ENCODE measurements around the gene ZFAND3.

Gene ZFAND3

GRCh38 chr6:37894585-37894984 lies 75.1 kb downstream of the ZFAND3 start:
- no peak for DNase-seq (ENCODE audit: low read depth)

- DNase-seq (ENCODE audit: low read depth): no peak
Measured at GRCh38 chr6:37897321-37897720, 77.8 kb downstream of the ZFAND3 start.

GRCh38 chr6:37897818-37898515 lies 78.4 kb downstream of the ZFAND3 start:
- DNase-seq (ENCODE audit: low read depth): no peak

- no peak for DNase-seq (ENCODE audit: low read depth)
Measured at GRCh38 chr6:37903351-37904340, 84.1 kb downstream of the ZFAND3 start.

DNA sequence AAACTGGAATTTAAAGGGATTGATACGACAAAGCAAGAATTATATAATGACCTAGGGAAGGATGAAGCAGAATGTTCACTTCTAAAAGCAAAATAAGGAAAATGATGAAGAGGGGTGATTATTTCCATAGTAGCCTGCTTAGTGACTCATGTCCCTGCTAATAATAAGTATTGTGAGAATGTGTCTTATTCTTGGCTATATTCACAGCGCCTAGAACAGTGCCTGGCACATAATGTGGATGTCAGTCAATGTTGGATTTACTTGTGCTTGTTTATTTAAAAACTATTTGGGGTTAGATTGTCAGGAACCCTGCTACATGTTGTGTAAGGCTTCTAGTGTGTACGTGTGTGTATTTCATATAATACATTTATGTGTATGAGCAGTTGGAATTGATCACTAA lies 85.1 kb downstream of the ZFAND3 start:
- no peak for DNase-seq (ENCODE audit: low read depth)

- no peak for DNase-seq (ENCODE audit: low read depth)
Measured at GRCh38 chr6:37906121-37906520, 86.6 kb downstream of the ZFAND3 start.

DNA sequence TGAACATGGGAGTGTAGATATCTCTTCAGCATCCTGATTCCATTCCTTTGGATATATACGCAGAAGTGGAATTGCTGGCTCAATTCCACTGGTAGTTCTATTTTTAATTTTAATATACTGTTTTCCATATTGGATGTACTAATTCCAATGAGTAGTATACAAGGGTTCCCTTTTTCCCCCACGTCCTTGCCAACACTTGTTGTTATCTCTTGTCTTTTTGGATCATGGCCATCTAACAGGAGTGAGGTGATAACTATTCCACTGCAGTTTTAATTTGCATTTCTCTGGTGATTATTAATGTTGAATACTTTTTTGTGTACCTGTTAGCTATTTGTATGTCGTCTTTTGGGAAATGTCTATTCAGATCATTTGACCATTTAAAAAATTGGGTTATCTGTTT lies 91.5 kb downstream of the ZFAND3 start:
- no peak for DNase-seq (ENCODE audit: low read depth)

DNA sequence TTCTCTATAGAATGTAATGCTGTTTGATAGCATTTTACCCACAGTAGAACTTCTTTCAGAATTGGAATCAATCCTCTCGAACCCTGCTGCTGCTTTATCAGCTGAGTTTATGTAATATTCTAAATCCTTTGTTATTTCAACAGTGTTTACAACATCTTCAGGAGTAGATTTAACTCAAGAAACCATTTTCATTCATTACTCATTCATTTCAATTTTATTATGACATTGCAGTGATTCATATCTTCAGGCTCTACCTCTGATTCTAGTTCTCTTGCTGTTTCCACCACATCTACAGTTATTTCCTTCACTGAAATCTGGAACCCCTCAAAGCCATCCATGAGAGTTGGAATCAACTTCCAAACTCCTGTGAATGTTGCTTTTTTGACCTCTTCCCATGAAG lies 93.7 kb downstream of the ZFAND3 start:
- no peak for DNase-seq (ENCODE audit: low read depth)

DNA sequence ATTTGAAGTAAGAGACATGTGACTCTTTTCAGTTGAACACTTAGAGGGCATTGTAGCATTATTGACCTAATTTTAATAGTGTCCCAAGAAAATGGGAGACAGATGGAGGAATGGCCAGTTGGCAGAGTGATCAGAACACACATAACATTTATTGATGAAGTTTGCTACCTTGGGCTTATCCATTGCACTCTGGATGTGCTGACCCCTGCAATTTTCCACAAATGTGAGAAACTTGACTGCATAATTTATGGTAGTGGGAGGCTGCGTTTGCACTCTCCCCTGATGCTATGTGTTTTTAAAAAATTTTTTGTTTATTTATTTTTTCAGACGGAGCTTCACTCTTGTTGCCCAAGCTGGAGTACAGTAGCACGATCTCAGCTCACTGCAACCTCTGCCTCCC lies 95.9 kb downstream of the ZFAND3 start:
- DNase-seq (ENCODE audit: low read depth): no peak

DNA sequence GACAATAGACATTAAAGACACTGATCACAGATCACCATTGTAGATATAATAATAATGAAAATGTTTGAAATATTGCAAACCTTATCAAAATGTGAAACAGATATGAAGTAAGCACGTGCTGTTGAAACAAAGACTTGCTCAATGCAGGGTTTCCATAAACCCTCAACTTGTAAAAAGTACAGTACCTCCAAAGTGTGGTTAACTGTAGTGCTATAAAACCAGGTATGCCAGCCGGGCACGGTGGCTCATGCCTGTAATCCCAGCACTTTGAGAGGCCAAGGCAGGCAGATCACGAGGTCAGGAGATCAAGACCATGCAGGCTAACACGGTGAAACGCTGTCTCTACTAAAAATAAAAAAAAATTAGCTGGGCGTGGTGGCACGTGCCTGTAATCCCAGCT lies 96.6 kb downstream of the ZFAND3 start:
- no peak for DNase-seq (ENCODE audit: low read depth)

GRCh38 chr6:37916675-37917074 lies 97.1 kb downstream of the ZFAND3 start:
- no peak for DNase-seq (ENCODE audit: low read depth)

- no peak for DNase-seq (ENCODE audit: low read depth)
Measured at GRCh38 chr6:37917566-37917965, 98.0 kb downstream of the ZFAND3 start.

DNA sequence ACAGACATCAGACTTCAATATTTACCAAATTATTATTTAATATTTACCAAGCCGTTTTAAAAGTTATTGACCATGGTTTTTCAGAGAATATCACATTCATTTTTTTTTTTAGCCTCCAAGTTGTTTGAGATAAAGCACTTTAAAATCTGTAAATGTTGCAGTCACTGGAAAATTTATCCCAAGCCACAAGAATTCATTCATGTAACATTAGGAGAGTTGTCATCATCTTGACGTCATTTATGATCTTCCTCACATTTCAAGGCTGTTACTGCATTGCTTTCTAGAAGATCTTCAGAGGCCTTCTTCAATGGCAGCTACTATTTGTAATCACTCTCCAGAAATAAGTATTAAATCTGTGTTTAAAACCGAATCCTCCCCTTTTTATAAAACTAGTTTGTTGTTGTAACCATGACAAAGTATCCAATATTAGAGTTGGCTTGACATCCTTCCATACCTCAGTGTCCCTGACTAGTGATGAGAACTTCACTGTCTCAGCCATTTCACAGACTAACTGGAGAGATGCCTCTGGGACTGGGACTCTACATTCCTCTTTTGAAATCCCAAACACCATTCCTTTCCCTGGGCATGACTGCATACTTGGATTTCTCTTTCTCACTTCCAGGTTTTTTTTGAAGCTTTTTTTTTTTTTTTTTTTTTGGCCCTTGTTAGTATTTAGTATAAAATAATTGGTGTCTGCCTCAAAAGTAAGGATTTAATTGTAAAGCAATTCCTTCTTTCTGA lies 100.1 kb downstream of the ZFAND3 start:
- DNase-seq (ENCODE audit: low read depth): no peak

DNA sequence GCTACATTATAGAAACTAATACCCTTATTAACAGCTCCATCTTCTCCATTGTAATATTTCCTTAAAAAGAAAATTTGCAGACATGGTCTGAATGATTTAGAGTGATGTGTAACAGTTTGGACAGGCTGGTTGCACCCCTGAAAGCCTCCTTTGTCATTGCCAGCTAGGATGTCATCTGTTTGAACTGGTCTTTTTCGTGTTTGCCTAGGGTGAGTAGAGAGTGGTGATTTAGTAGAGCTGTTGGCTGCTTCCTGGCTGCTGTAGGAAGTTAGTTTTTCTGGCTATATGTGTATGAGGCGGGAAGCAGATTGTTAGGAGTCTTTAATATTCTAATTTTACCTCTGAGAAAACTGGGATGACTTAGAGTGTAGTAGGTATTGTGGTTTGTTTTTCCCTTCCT lies 101.1 kb downstream of the ZFAND3 start:
- no peak for DNase-seq (ENCODE audit: low read depth)

DNA sequence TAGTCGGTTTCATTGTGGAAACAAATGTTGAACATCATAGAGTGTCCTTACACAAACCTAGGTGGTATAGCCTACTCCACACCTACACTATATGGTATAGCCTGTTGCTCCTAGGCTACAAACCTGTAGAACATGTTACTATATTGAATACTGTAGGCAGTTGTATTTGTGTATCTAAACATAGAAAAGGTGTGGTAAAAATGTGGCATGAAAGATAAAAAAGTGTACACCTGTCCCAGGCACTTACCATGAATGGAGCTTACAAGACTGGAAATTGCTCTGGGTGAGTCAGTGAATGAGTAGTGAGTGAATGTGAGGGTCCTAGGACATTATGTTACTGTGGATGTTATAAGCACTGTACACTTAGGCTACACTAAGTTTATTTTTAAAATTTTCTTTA lies 103.0 kb downstream of the ZFAND3 start:
- no peak for DNase-seq (ENCODE audit: low read depth)

DNA sequence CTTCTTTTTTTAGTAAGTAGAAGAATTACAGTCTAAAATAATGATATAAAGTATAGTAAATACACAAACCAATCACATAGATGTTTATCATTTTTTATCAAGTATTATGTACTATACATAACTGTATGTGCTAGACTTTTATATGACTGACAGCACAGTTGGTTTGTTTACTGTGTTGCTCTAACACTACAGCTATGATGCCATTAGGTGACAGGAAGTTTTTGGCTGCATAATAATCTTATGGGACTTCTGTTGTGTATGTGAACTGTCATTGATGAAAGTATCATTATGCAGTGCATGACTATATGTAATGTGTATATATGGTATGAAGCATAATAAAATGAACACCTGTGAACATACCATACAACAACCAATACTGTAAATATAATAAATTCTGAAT lies 104.0 kb downstream of the ZFAND3 start:
- no peak for DNase-seq (ENCODE audit: low read depth)

GRCh38 chr6:37926661-37927060 lies 107.1 kb downstream of the ZFAND3 start:
- no peak for DNase-seq (ENCODE audit: low read depth)

- DNase-seq (ENCODE audit: low read depth): no peak
Measured at GRCh38 chr6:37928217-37928616, 108.7 kb downstream of the ZFAND3 start.

- no peak for DNase-seq (ENCODE audit: low read depth)
Measured at GRCh38 chr6:37930288-37930971, 110.9 kb downstream of the ZFAND3 start.

- no peak for DNase-seq (ENCODE audit: low read depth)
Measured at GRCh38 chr6:37931066-37931465, 111.5 kb downstream of the ZFAND3 start.

DNA sequence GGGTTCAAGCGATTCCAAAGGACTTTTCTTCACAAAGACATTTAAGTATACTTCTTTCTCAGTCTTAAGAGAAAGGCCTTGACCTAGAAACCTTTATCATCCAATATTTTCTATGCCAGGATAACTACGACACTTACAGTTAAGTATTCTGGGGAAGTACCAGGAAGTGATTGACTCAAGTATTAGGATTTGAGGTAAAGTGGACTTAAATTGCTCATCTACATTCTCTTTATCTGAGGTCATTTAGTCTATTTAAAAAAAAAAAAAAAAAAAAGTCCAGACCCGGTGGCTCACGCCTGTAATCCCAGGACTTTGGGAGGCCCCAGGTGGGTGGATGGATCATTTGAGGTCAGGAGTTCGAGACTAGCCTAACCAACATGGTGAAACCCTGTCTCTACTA lies 114.7 kb downstream of the ZFAND3 start:
- DNase-seq (ENCODE audit: low read depth): no peak

DNA sequence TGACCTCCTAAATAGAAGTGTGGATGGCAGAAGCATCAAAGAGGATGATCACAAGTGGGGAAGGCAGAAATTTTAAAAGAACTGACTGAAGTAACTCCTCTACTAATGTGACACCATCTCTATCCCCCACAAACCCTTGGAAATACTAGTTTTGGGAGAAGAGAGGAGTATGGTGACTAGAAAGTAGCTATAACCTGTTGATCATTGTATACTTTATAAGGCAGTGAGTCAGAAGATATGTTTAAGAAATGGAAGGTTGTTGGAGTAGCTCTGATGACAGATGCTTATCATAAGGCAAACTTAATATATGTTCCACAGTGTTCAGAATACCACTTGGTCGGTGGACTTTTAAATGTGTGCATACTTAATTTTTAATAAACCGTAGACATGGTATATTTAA lies 116.6 kb downstream of the ZFAND3 start:
- DNase-seq (ENCODE audit: low read depth): no peak

Measured in T-helper 22 cell (primary cell).